GM12878 (cell line): ENCODE results near the gene TENT5A. TPM values are rescaled to one million over a fixed set of nuclear protein-coding genes. Genes with fewer than 3 reads are reported as not detected.

Source experiments
- ATAC-seq: fragments of 200-7000 bp; cut with Tn5 transposase; 3 replicates; pipeline ENCODE4 v1.9.1; 2020; ENCODE audit warnings: mild to moderate bottlenecking, moderate library complexity
- BruUV-seq: library from RNA; stranded (reverse); fragments of 400-500 nt; replicated peaks from 2 replicates; lab custom pipeline; 2021; lab: Mats Ljungman, UMichigan
- CTCF ChIA-PET: fragments of 300-600 bp; sonication (Branson Sonifier 250); formaldehyde crosslinking; extraction: SDS; loops from one replicate; lab custom pipeline; 2021; ENCODE audit warnings: inconsistent platforms; lab: Yijun Ruan, JAX
- POLR2A ChIA-PET: fragments of 350-600 bp; formaldehyde crosslinking; extraction: SDS; loops from one replicate; lab custom pipeline; 2021; ENCODE audit warnings: inconsistent platforms; lab: Charles Lee
- RAD21 ChIA-PET: fragments of 300-600 bp; sonication (Branson Sonifier 250); formaldehyde crosslinking; loops from one replicate; lab custom pipeline; 2023; ENCODE audit warnings: antibody characterized with exemption; ENCODE audit not compliant: unreplicated experiment; lab: Charles Lee
- SMC1A ChIA-PET: fragments of 300-600 bp; sonication (Branson Sonifier 250); formaldehyde crosslinking; loops from one replicate; lab custom pipeline; 2023; ENCODE audit not compliant: unreplicated experiment, uncharacterized antibody; lab: Charles Lee
- DNase-seq: peaks from one replicate; pipeline ENCODE4 v3.0.0-alpha.2; 2011; ENCODE audit warnings: low read depth, low spot score
- FAIRE-seq: peaks from 3 replicates; lab custom pipeline; 2011; peaks lifted over from hg19 to GRCh38; lab: Jason Lieb, UNC
- H2AFZ ChIP-seq: 2 replicates; pipeline ENCODE4 v1.6.0; 2011; ENCODE audit warnings: low read depth, low read length, control low read depth; ENCODE audit not compliant: control insufficient read depth
- H3K27ac ChIP-seq: 2 replicates; pipeline ENCODE4 v1.5.1; 2011; ENCODE audit warnings: control low read depth; ENCODE audit not compliant: control insufficient read depth, insufficient read depth
- H3K27me3 ChIP-seq, 2 experiments: replicated peaks in 1 of 2; 2 replicates each; pipeline versions ENCODE4 v1.6.0 to v1.6.1; 2011; ENCODE audit warnings: low read length in 1 of 2; ENCODE audit not compliant: control insufficient read depth in 2 of 2, insufficient read depth in 2 of 2
- H3K36me3 ChIP-seq, 2 experiments: 2 replicates each; pipeline ENCODE4 v1.5.1; 2011; ENCODE audit warnings: low read length in 1 of 2; ENCODE audit not compliant: control insufficient read depth in 2 of 2, insufficient read depth in 2 of 2
- H3K4me1 ChIP-seq: 2 replicates; pipeline ENCODE4 v1.6.1; 2011; ENCODE audit warnings: mild to moderate bottlenecking, low read length, moderate library complexity, mixed read lengths; ENCODE audit not compliant: control insufficient read depth, insufficient read depth
- H3K4me2 ChIP-seq: 2 replicates; pipeline ENCODE4 v1.6.0; 2011; ENCODE audit warnings: control low read depth; ENCODE audit not compliant: control insufficient read depth, insufficient read depth
- H3K4me3 ChIP-seq: fragments of 200-600 bp; sonication (generic); 2 replicates; pipeline ENCODE4 v1.5.1; 2016
- H3K79me2 ChIP-seq: 2 replicates; pipeline ENCODE4 v1.6.0; 2011; ENCODE audit warnings: low read length; ENCODE audit not compliant: control insufficient read depth, insufficient read depth
- H3K9ac ChIP-seq: 2 replicates; pipeline ENCODE4 v1.8.0; 2011; ENCODE audit warnings: low read length, control low read depth, mixed read lengths; ENCODE audit not compliant: control insufficient read depth, insufficient read depth
- H3K9me3 ChIP-seq: replicated peaks from 3 replicates; pipeline ENCODE4 v1.5.1; 2011; ENCODE audit warnings: mild to moderate bottlenecking, low read length; ENCODE audit not compliant: control insufficient read depth, insufficient read depth
- H4K20me1 ChIP-seq: 2 replicates; pipeline ENCODE4 v1.6.0; 2011; ENCODE audit not compliant: control insufficient read depth, insufficient read depth
- CBX3 ChIP-seq: fragments of 200-600 bp; sonication (generic); IDR thresholded peaks from 2 replicates; pipeline ENCODE4 v1.6.1; 2016; ENCODE audit warnings: low read depth, borderline replicate concordance
- CBX5 ChIP-seq: sonication (generic); IDR thresholded peaks from 2 replicates; pipeline ENCODE4 v1.6.1; 2016; ENCODE audit warnings: low read depth, moderate library complexity, mild to moderate bottlenecking, inconsistent platforms
- CREB1 ChIP-seq: IDR thresholded peaks from 2 replicates; pipeline ENCODE4 v1.6.1; 2012; ENCODE audit warnings: low read depth, mild to moderate bottlenecking, inconsistent platforms
- CTCF ChIP-seq, 3 experiments: IDR thresholded peaks in 2 of 3; conservative IDR thresholded peaks in 1 of 3; 2 replicates each; pipeline ENCODE4 v1.5.1; 2011; ENCODE audit warnings: low read depth in 3 of 3, low read length in 3 of 3, mild to moderate bottlenecking in 3 of 3, control low read depth in 2 of 3, moderate library complexity in 2 of 3, inconsistent platforms in 1 of 3, mixed read lengths in 1 of 3; ENCODE audit not compliant: control insufficient read depth in 2 of 3, insufficient read depth in 1 of 3; ENCODE audit errors: extremely low read depth in 1 of 3
- NFXL1 ChIP-seq: fragments of 450-650 bp; IDR thresholded peaks from 2 replicates; pipeline ENCODE4 v1.6.1; 2017; ENCODE audit warnings: antibody characterized with exemption, mild to moderate bottlenecking, borderline replicate concordance
- NFYA ChIP-seq: IDR thresholded peaks from 2 replicates; pipeline ENCODE4 v1.6.1; 2011; ENCODE audit warnings: low read depth, mild to moderate bottlenecking, low read length, improper control_type of control experiment, borderline replicate concordance
- RUNX3 ChIP-seq: IDR thresholded peaks from 2 replicates; pipeline ENCODE4 v1.6.1; 2012; ENCODE audit warnings: low read length, inconsistent platforms
- STAT1 ChIP-seq: fragments of 450-650 bp; conservative IDR thresholded peaks from 2 replicates; pipeline ENCODE4 v1.6.1; 2014; ENCODE audit warnings: antibody characterized with exemption, mild to moderate bottlenecking
- ZBTB4 ChIP-seq: fragments of 450-650 bp; formaldehyde crosslinking; IDR thresholded peaks from 2 replicates; pipeline ENCODE4 v1.4.0; 2022; ENCODE audit warnings: mild to moderate bottlenecking, moderate library complexity
- ZBTB40 ChIP-seq: fragments of 450-650 bp; IDR thresholded peaks from 2 replicates; pipeline ENCODE4 v1.6.1; 2016; ENCODE audit warnings: mild to moderate bottlenecking, moderate library complexity, borderline replicate concordance
- WGBS: methylation state at CpG from one replicate; pipeline ENCODE4 v1.1.6; 2016; ENCODE audit warnings: low lambda C conversion rate; ENCODE audit not compliant: insufficient replicate concordance, insufficient coverage; ENCODE audit errors: missing lambda C conversion rate; 5-methylcytosine and 5-hydroxymethylcytosine counted together
- in situ Hi-C: fragments of 300-500 bp; cut with MboI; formaldehyde crosslinking; loops from 9 replicates; pipeline ENCODE4 v1.14.3; 2018; ENCODE audit warnings: mixed read lengths
- intact Hi-C: fragments of 100-400 bp; cut with micrococcal nuclease; formaldehyde crosslinking; loops from one replicate; pipeline ENCODE4 v1.14.2; 2022; ENCODE audit not compliant: unreplicated experiment
- polyA plus RNA-seq, 11 experiments: library from polyadenylated mRNA; depleted of rRNA in 4 of 11; unstranded in 6 of 11; stranded (reverse) in 5 of 11; fragments of >200 nt; fragmentation: Nextera tagmentation in 4 of 11; fragmentation: Illumina TruSeq in 1 of 11; extraction: Ambion mirVana in 4 of 11; extraction: Trizol in 1 of 11; gene quantifications; 1 replicate in 1 of 11; 2 replicates in 10 of 11; pipeline versions ENCODE4 v1.2.1 to v1.2.3, GENCODE V29; 2011 to 2016; ENCODE audit warnings: inconsistent platforms in 2 of 11, missing spikeins in 2 of 11, low read depth in 1 of 11
- total RNA-seq, 4 experiments: library from RNA; depleted of rRNA in 3 of 4; stranded (reverse); fragments of >200 nt in 3 of 4; fragmentation: Illumina TruSeq in 1 of 4; extraction: Trizol in 1 of 4; gene quantifications; 2 replicates each; pipeline versions ENCODE4 v1.2.1 to v1.2.3, GENCODE V29; 2013 to 2021

TENT5A gene
- total and polyA plus RNA-seq, 10 of the 15 experiments (the other 5 are each of a cell fraction or from before 2014, with no cell fraction given) = 0.25 to 9.6 (median 0.48) TPM

DNA sequence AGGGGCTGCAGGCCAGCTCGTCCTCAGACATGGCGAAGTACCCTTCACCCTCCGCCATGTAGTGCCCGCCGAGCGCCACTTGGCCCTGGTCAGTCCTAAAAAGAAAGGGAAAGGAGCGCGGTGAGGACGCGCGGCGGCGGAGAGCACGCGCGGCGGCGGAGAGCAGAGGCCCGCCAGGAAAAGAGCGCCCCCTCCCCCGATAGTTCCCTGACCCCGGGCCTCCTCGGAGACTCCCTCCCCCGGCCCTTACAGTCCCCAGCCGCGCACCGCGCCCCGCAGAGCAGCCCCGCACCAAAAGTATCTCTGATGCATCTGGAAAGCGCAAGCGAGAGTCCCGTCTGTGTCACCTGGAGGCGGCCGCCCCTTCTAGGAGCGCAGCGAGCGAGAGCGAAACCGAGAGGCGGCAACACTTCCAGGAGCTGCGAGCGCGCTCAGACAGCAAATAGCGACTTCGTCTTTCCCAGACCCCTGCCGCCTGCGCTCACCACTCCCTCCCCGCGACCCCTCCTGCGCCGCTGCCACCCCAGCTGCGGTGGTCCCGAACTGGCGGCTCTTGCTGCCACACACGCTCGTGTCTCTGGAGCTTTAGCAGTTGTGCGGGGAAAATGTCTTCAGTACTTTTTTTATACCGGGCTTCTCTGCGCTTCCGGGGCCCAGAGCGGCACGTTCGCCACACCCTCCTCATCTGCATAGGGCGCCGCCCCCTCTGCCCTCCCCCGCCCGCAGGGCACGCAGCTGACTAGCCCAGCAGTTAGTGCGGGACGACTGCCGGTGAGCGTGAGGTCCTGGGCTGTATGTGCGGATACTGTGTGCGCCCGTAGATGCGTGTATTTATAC, at the start of gene TENT5A (continued):
- TF ChIP-seq ZBTB4 (CRISPR knock-in tag) = no peak
- TF ChIP-seq CBX5 = no peak

DNA sequence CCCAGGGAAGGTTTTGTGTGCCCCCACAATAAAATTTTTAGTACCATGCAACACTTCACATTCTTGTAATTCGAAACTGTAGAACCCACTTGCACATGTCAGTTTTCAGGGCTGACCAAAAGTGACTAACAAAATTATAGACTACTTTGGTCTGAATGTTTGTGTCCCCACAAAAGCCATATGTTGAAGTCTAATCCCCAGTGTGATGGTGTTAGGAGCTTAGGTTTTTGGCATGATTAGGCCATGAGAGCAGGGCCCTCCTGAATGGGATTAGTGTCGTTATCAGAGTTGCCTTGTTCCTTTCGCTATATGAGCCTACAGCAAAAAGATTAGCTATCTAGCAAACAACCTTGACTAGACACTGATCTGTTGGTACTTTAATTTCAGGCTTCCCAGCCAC, 49.0 kb upstream of the TENT5A start:
- no peaks in the 10 kb centered on the region for H3K9me3 ChIP-seq
- H3K4me2 ChIP-seq = no peak overlapping the region
- ChIA-PET SMC1A (interaction anchor here (1.0 to 1.8 kb wide), 3 partner anchors 9 to 149 kb away, joined by 3 read pairs; no protein-coding TSS in a partner anchor), CTCF (interaction anchor here (1.4 kb wide), 1 partner anchor 14 kb away, joined by 3 read pairs; no protein-coding TSS in a partner anchor), POLR2A (no interaction called here), RAD21 (no interaction called here)
- no peaks in the 10 kb centered on the region for H3K27me3 ChIP-seq
- no peak for FAIRE-seq
- no TSS peak for BruUV-seq
- no peak for ATAC-seq
- H3K9ac ChIP-seq = no peak overlapping the region
- intact Hi-C loops = no loop called here
- H3K4me1 ChIP-seq = no peaks in the 10 kb centered on the region
- H4K20me1 ChIP-seq = no peaks in the 10 kb centered on the region
- in situ Hi-C loops = no loop called here
- H2AFZ ChIP-seq = no peak overlapping the region
- no peak overlapping the region for H3K27ac ChIP-seq
- no peak overlapping the region for H3K4me3 ChIP-seq
- no peak for DNase-seq
- WGBS = 0% methylated on average over 3 of the region's 3 CpGs
- H3K36me3 ChIP-seq = no peaks in the 10 kb centered on the region
- H3K79me2 ChIP-seq = no peaks in the 10 kb centered on the region
- TF ChIP-seq CBX3 (no peak), STAT1 (no peak), NFYA (no peak), CTCF (IDR thresholded peaks at IDR 0.05 in 2 of 3, conservative IDR thresholded peaks at IDR 0.05 in 1 of 3; ENCODE audit: control insufficient read depth in 2 of 3, extremely low read depth in 1 of 3, insufficient read depth in 1 of 3, low read depth in 3 of 3, low read length in 3 of 3) (no peak), RUNX3 (no peak), ZBTB40 (no peak), CREB1 (no peak), NFXL1 (no peak)
